Activated CD4-positive, alpha-beta T cell treated with anti-CD3 and anti-CD28 coated beads, Interleukin-2, amount 10 ng/mL, durations not matched to agents 7 days and 5 days (primary cell): Measurements from ENCODE around the gene CDH4. TPM values are rescaled to one million over a fixed set of nuclear protein-coding genes. Genes with fewer than 3 reads are reported as not detected.
"Not testable (repeated sequence)": the region's sequence is repeated elsewhere in the genome, so short reads cannot be mapped to it uniquely, and the experiment has no call there.

Source experiments
- CTCF ChIA-PET: fragments of 350-600 bp; sonication (Branson Sonifier 250); formaldehyde crosslinking; loops from one replicate; lab custom pipeline; 2021; ENCODE audit warnings: antibody characterized with exemption; lab: Charles Lee
- POLR2A ChIA-PET: fragments of 350-600 bp; sonication (Branson Sonifier 250); formaldehyde crosslinking; loops from one replicate; lab custom pipeline; 2021; ENCODE audit warnings: antibody characterized with exemption; lab: Charles Lee
- DNase-seq: peaks from one replicate; pipeline ENCODE4 v3.0.0-alpha.2; 2020
- H3K27ac Mint-ChIP-seq: one replicate; pipeline ENCODE4 v1.8.0; 2021; ENCODE audit warnings: mild to moderate bottlenecking, moderate library complexity, mixed read lengths
- H3K27me3 Mint-ChIP-seq: one replicate; pipeline ENCODE4 v1.8.0; 2021; ENCODE audit warnings: mixed read lengths
- H3K36me3 Mint-ChIP-seq: one replicate; pipeline ENCODE4 v1.8.0; 2021; ENCODE audit warnings: low read depth, mixed read lengths
- H3K4me1 Mint-ChIP-seq: one replicate; pipeline ENCODE4 v1.8.0; 2021; ENCODE audit warnings: mixed read lengths
- H3K4me3 Mint-ChIP-seq: one replicate; pipeline ENCODE4 v1.8.0; 2021; ENCODE audit warnings: mild to moderate bottlenecking, moderate library complexity, mixed read lengths
- H3K9me3 Mint-ChIP-seq: one replicate; pipeline ENCODE4 v1.8.0; 2021; ENCODE audit warnings: mixed read lengths
- total RNA-seq, 2 experiments: library from RNA; stranded (reverse); gene quantifications; one replicate each; pipeline ENCODE4 v1.2.3, GENCODE V29; 2021

Gene CDH4
- total RNA-seq, 2 experiments from 2014 or later = not detected

GRCh38 chr20:61979701-61980635 lies 727.9 kb downstream of the CDH4 start:
- H3K36me3 Mint-ChIP-seq = peaks cover 43% of the 10 kb centered on the region
- ChIA-PET CTCF (no interaction called here), POLR2A (no interaction called here)
- H3K4me3 Mint-ChIP-seq = no peak overlapping the region
- no peak for DNase-seq
- peaks cover 16% of the 10 kb centered on the region for H3K4me1 Mint-ChIP-seq
- H3K27ac Mint-ChIP-seq = no peak overlapping the region
- no peaks in the 10 kb centered on the region for H3K27me3 Mint-ChIP-seq
- H3K9me3 Mint-ChIP-seq = peaks cover 18% of the 10 kb centered on the region

GRCh38 chr20:61980647-61981583 lies 728.9 kb downstream of the CDH4 start:
- POLR2A ChIA-PET = no interaction called here
- H3K27ac Mint-ChIP-seq = peak overlapping the region; percentile 50
- peaks cover 49% of the 10 kb centered on the region for H3K36me3 Mint-ChIP-seq

GRCh38 chr20:61981691-61982090 lies 729.6 kb downstream of the CDH4 start:
- H3K9me3 Mint-ChIP-seq = peaks cover 20% of the 10 kb centered on the region
- CTCF ChIA-PET, H3K27ac Mint-ChIP-seq, H3K4me3 Mint-ChIP-seq, H3K27me3 Mint-ChIP-seq, DNase-seq, POLR2A ChIA-PET: not testable (repeated sequence)
- H3K36me3 Mint-ChIP-seq = peaks cover 51% of the 10 kb centered on the region
- peaks cover 16% of the 10 kb centered on the region for H3K4me1 Mint-ChIP-seq

More at GRCh38 chr20:61980647-61981583, 728.9 kb downstream of the CDH4 start:
- Mint-ChIP-seq H3K4me1 (peaks cover 16% of the 10 kb centered on the region), H3K27me3 (no peaks in the 10 kb centered on the region), H3K4me3 (peak overlapping the region; percentile 10), H3K9me3 (peaks cover 18% of the 10 kb centered on the region)
- DNase-seq = no peak
- CTCF ChIA-PET = no interaction called here

GRCh38 chr20:61982191-61982950 lies 730.3 kb downstream of the CDH4 start:
- Mint-ChIP-seq H3K9me3 (peaks cover 24% of the 10 kb centered on the region), H3K36me3 (peaks cover 57% of the 10 kb centered on the region), H3K4me3 (no peak overlapping the region), H3K27ac (peak overlapping the region; percentile 84), H3K27me3 (no peaks in the 10 kb centered on the region), H3K4me1 (peaks cover 16% of the 10 kb centered on the region)
- DNase-seq = no peak
- CTCF ChIA-PET = no interaction called here
- POLR2A ChIA-PET = no interaction called here

GRCh38 chr20:61982951-61983315 lies 730.9 kb downstream of the CDH4 start:
- peaks cover 29% of the 10 kb centered on the region for H3K9me3 Mint-ChIP-seq

GRCh38 chr20:61983965-61984364 lies 731.9 kb downstream of the CDH4 start:
- Mint-ChIP-seq H3K36me3 (peaks cover 66% of the 10 kb centered on the region), H3K4me1 (peaks cover 16% of the 10 kb centered on the region), H3K27ac (peak overlapping the region; percentile 54), H3K27me3 (no peaks in the 10 kb centered on the region), H3K9me3 (peaks cover 34% of the 10 kb centered on the region), H3K4me3 (no peak overlapping the region)
- ChIA-PET CTCF (no interaction called here), POLR2A (no interaction called here)
- DNase-seq = no peak

More at GRCh38 chr20:61982951-61983315, 730.9 kb downstream of the CDH4 start:
- ChIA-PET POLR2A (no interaction called here), CTCF (no interaction called here)
- no peak for DNase-seq
- no peak overlapping the region for H3K4me3 Mint-ChIP-seq
- H3K36me3 Mint-ChIP-seq = peaks cover 59% of the 10 kb centered on the region
- no peaks in the 10 kb centered on the region for H3K27me3 Mint-ChIP-seq
- H3K4me1 Mint-ChIP-seq = peaks cover 16% of the 10 kb centered on the region
- H3K27ac Mint-ChIP-seq = no peak overlapping the region

- peaks cover 16% of the 10 kb centered on the region for H3K4me1 Mint-ChIP-seq
- H3K4me3 Mint-ChIP-seq, DNase-seq, H3K27me3 Mint-ChIP-seq, POLR2A ChIA-PET, H3K27ac Mint-ChIP-seq: not testable (repeated sequence)
- peaks cover 34% of the 10 kb centered on the region for H3K9me3 Mint-ChIP-seq
- CTCF ChIA-PET = interaction anchor here (0.5 kb wide), 1 partner anchor 877 kb away, joined by 4 read pairs; no protein-coding TSS in a partner anchor
- peaks cover 69% of the 10 kb centered on the region for H3K36me3 Mint-ChIP-seq
Observed at GRCh38 chr20:61984431-61984830, 732.4 kb downstream of the CDH4 start.

GRCh38 chr20:61985096-61985495 lies 733.0 kb downstream of the CDH4 start:
- Mint-ChIP-seq H3K4me3 (no peak overlapping the region), H3K36me3 (peaks cover 74% of the 10 kb centered on the region), H3K4me1 (peaks cover 16% of the 10 kb centered on the region), H3K9me3 (peaks cover 34% of the 10 kb centered on the region), H3K27me3 (no peaks in the 10 kb centered on the region), H3K27ac (no peak overlapping the region)
- ChIA-PET CTCF (interaction anchor here (0.5 kb wide), 1 partner anchor 877 kb away, joined by 4 read pairs; no protein-coding TSS in a partner anchor), POLR2A (no interaction called here)
- DNase-seq = no peak

GRCh38 chr20:61986762-61987321 lies 734.8 kb downstream of the CDH4 start:
- Mint-ChIP-seq H3K9me3 (peaks cover 38% of the 10 kb centered on the region), H3K27ac (no peak overlapping the region), H3K4me3 (no peak overlapping the region), H3K27me3 (no peaks in the 10 kb centered on the region), H3K4me1 (peaks cover 9% of the 10 kb centered on the region), H3K36me3 (peaks cover 81% of the 10 kb centered on the region)
- ChIA-PET CTCF (no interaction called here), POLR2A (no interaction called here)
- no peak for DNase-seq

GRCh38 chr20:61988665-61989064 lies 736.6 kb downstream of the CDH4 start:
- POLR2A ChIA-PET = no interaction called here

GRCh38 chr20:61989741-61990140 lies 737.7 kb downstream of the CDH4 start:
- Mint-ChIP-seq H3K27ac (no peak overlapping the region), H3K27me3 (no peaks in the 10 kb centered on the region), H3K4me1 (no peaks in the 10 kb centered on the region), H3K4me3 (no peak overlapping the region), H3K36me3 (peaks cover 87% of the 10 kb centered on the region), H3K9me3 (peaks cover 33% of the 10 kb centered on the region)
- no peak for DNase-seq
- CTCF ChIA-PET = no interaction called here
- POLR2A ChIA-PET = no interaction called here

More at GRCh38 chr20:61988665-61989064, 736.6 kb downstream of the CDH4 start:
- peak overlapping the region; percentile 31 for H3K27ac Mint-ChIP-seq
- peaks cover 40% of the 10 kb centered on the region for H3K9me3 Mint-ChIP-seq
- CTCF ChIA-PET = no interaction called here
- peaks cover 5% of the 10 kb centered on the region for H3K4me1 Mint-ChIP-seq
- H3K4me3 Mint-ChIP-seq = no peak overlapping the region
- H3K27me3 Mint-ChIP-seq = no peaks in the 10 kb centered on the region
- peaks cover 86% of the 10 kb centered on the region for H3K36me3 Mint-ChIP-seq
- no peak for DNase-seq
